HEK293 (cell line): ENCODE measurements around the gene PRR23A.

ENCODE experiments used
- CTCF ChIA-PET: fragments of 350-600 bp; formaldehyde crosslinking; extraction: SDS; loops from one replicate; lab custom pipeline; 2021; ENCODE audit warnings: antibody characterized with exemption; lab: Yijun Ruan, JAX
- POLR2A ChIA-PET: fragments of 300-600 bp; formaldehyde crosslinking; extraction: SDS; loops from one replicate; lab custom pipeline; 2020; ENCODE audit warnings: antibody characterized with exemption, inconsistent platforms; lab: Yijun Ruan, JAX
- H3K27ac ChIP-seq: fragments of 200-500 bp; sonication (Bioruptor generic); 2 replicates; pipeline ENCODE4 v1.5.1; 2014; ENCODE audit warnings: low read depth, low read length, control low read depth, inconsistent platforms; ENCODE audit errors: extremely low read depth
- H3K36me3 ChIP-seq, 2 experiments: fragments of 200-500 bp in 1 of 2; sonication (Bioruptor generic) in 1 of 2; 1 replicate in 1 of 2; 2 replicates in 1 of 2; pipeline ENCODE4 v1.5.1; 2014 to 2017; ENCODE audit warnings: inconsistent platforms in 2 of 2, low read length in 2 of 2; ENCODE audit not compliant: control insufficient read depth in 2 of 2, insufficient read depth in 1 of 2
- H3K4me1 ChIP-seq: fragments of 200-500 bp; sonication (Bioruptor generic); 2 replicates; pipeline ENCODE4 v1.5.1; 2014; ENCODE audit warnings: mild to moderate bottlenecking, low read length, inconsistent platforms; ENCODE audit not compliant: control insufficient read depth, insufficient read depth
- H3K4me3 ChIP-seq: 2 replicates; pipeline ENCODE4 v1.5.1; 2011; ENCODE audit warnings: low read depth, mild to moderate bottlenecking, control low read depth, low read length, moderate library complexity
- H3K9me3 ChIP-seq: fragments of 200-500 bp; sonication (Bioruptor generic); 2 replicates; pipeline ENCODE4 v1.5.1; 2014; ENCODE audit warnings: low read depth, low read length, inconsistent platforms; ENCODE audit not compliant: control insufficient read depth, insufficient read depth
- BCL11A ChIP-seq: fragments of 450-650 bp; formaldehyde crosslinking; IDR thresholded peaks from 2 replicates; pipeline ENCODE4 v1.5.1; 2016; ENCODE audit warnings: low read depth, missing biosample characterization, missing genetic modification characterization
- GFI1B ChIP-seq: fragments of 450-650 bp; formaldehyde crosslinking; IDR thresholded peaks from 2 replicates; pipeline ENCODE4 v1.5.1; 2016; ENCODE audit warnings: missing biosample characterization, missing genetic modification characterization
- GLI2 ChIP-seq: fragments of 450-650 bp; formaldehyde crosslinking; IDR thresholded peaks from 2 replicates; pipeline ENCODE4; 2017; ENCODE audit warnings: missing biosample characterization, missing genetic modification characterization, low read depth, borderline replicate concordance
- KLF1 ChIP-seq: fragments of 450-650 bp; formaldehyde crosslinking; IDR thresholded peaks from 2 replicates; pipeline ENCODE4 v1.5.1; 2016; ENCODE audit warnings: missing biosample characterization, missing genetic modification characterization
- TCF7L2 ChIP-seq: IDR thresholded peaks from 2 replicates; pipeline ENCODE4 v1.6.1; 2011; ENCODE audit warnings: low read depth, mild to moderate bottlenecking, inconsistent platforms, low read length, moderate library complexity, borderline replicate concordance
- ZBTB20 ChIP-seq: fragments of 450-650 bp; formaldehyde crosslinking; IDR thresholded peaks from 2 replicates; pipeline ENCODE4 v1.5.1; 2016; ENCODE audit warnings: missing biosample characterization, missing genetic modification characterization
- ZFP41 ChIP-seq: fragments of 450-650 bp; formaldehyde crosslinking; IDR thresholded peaks from 2 replicates; pipeline ENCODE4 v1.5.1; 2016; ENCODE audit warnings: missing biosample characterization, missing genetic modification characterization, borderline replicate concordance
- ZNF324 ChIP-seq: fragments of 450-650 bp; formaldehyde crosslinking; IDR thresholded peaks from 2 replicates; pipeline ENCODE4 v1.5.1; 2016; ENCODE audit warnings: missing biosample characterization, missing genetic modification characterization
- ZNF426 ChIP-seq: fragments of 450-650 bp; formaldehyde crosslinking; IDR thresholded peaks from 2 replicates; pipeline ENCODE4 v1.5.1; 2017; ENCODE audit warnings: missing biosample characterization, missing genetic modification characterization, mild to moderate bottlenecking, inconsistent platforms, moderate library complexity
- ZNF449 ChIP-seq: fragments of 450-650 bp; formaldehyde crosslinking; IDR thresholded peaks from 2 replicates; pipeline ENCODE4 v1.5.1; 2017; ENCODE audit warnings: missing biosample characterization, mild to moderate bottlenecking, missing genetic modification characterization, moderate library complexity
- ZNF544 ChIP-seq: fragments of 450-650 bp; formaldehyde crosslinking; IDR thresholded peaks from 2 replicates; pipeline ENCODE4 v1.5.0; 2017; ENCODE audit warnings: missing biosample characterization, missing genetic modification characterization
- ZNF549 ChIP-seq: fragments of 450-650 bp; IDR thresholded peaks from 2 replicates; pipeline ENCODE4 v1.5.1; 2018; ENCODE audit warnings: missing biosample characterization, missing genetic modification characterization, mild to moderate bottlenecking, inconsistent platforms, moderate library complexity
- ZNF555 ChIP-seq: fragments of 450-650 bp; formaldehyde crosslinking; conservative IDR thresholded peaks from 2 replicates; pipeline ENCODE4 v1.5.1; 2017; ENCODE audit warnings: missing biosample characterization, mild to moderate bottlenecking, missing genetic modification characterization, inconsistent platforms
- ZNF571 ChIP-seq: fragments of 450-650 bp; formaldehyde crosslinking; IDR thresholded peaks from 2 replicates; pipeline ENCODE4 v1.5.0; 2017; ENCODE audit warnings: missing biosample characterization, missing genetic modification characterization
- ZNF610 ChIP-seq: fragments of 450-650 bp; formaldehyde crosslinking; IDR thresholded peaks from 2 replicates; pipeline ENCODE4 v1.5.1; 2016; ENCODE audit warnings: missing biosample characterization, missing genetic modification characterization, borderline replicate concordance
- ZNF621 ChIP-seq: fragments of 450-650 bp; formaldehyde crosslinking; IDR thresholded peaks from 2 replicates; pipeline ENCODE4 v1.5.1; 2017; ENCODE audit warnings: missing biosample characterization, missing genetic modification characterization
- ZNF837 ChIP-seq: fragments of 450-650 bp; formaldehyde crosslinking; IDR thresholded peaks from 2 replicates; pipeline ENCODE4 v1.5.1; 2016; ENCODE audit warnings: missing biosample characterization, missing genetic modification characterization
- TF ChIP-seq, protein P1 (sequence below): fragments of 450-650 bp; IDR thresholded peaks from 2 replicates; pipeline ENCODE4 v1.5.1; 2018; ENCODE audit warnings: missing biosample characterization, mild to moderate bottlenecking, missing genetic modification characterization

The PRR23A gene

GRCh38 chr3:138985932-138986331, 20.1 kb downstream of the PRR23A start (continued):
- no peak for TF ChIP-seq ZNF449 (tag by site-specific recombination)

DNA sequence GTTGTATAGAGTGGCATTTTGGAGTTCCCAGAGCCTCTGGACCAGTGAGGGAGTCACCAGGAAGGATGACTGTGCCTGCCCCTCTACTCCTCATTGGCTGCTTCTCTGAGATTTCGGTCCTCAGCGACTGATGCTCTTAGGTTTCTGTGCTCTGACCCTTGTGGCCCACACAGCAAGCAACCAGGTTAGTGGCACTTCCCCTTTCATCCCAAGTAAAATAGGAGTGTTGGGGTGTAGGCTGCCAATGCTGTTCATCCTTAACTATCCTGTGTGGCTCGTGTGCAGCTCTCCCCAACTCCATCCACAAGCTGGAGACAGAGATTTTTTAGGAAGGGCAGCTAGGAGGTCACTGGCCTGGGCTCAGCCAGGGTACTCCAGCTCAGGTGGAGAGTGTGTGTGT, 21.3 kb downstream of the PRR23A start:
- no peak for TF ChIP-seq GFI1B (tag by site-specific recombination)
- TF ChIP-seq ZNF544 (tag by site-specific recombination) = no peak
- no peak for TF ChIP-seq ZNF324 (tag by site-specific recombination)
- no peak for TF ChIP-seq KLF1 (tag by site-specific recombination)
- TF ChIP-seq, all 188 proteins: peak for 0
- POLR2A ChIA-PET = no interaction called here
- Histone ChIP-seq H3K9me3 (no peaks in the 10 kb centered on the region), H3K36me3 (no peaks in the 10 kb centered on the region), H3K4me1 (no peaks in the 10 kb centered on the region), H3K4me3 (no peak overlapping the region), H3K27ac (no peak overlapping the region)
- CTCF ChIA-PET = interaction anchor here (1.4 kb wide), 1 partner anchor 13 kb away, joined by 3 read pairs; no protein-coding TSS in a partner anchor

- POLR2A ChIA-PET = no interaction called here
- Histone ChIP-seq H3K4me3 (no peak overlapping the region), H3K4me1 (no peaks in the 10 kb centered on the region), H3K36me3 (no peaks in the 10 kb centered on the region), H3K9me3 (no peaks in the 10 kb centered on the region), H3K27ac (no peak overlapping the region)
- TF ChIP-seq, protein P1, sequence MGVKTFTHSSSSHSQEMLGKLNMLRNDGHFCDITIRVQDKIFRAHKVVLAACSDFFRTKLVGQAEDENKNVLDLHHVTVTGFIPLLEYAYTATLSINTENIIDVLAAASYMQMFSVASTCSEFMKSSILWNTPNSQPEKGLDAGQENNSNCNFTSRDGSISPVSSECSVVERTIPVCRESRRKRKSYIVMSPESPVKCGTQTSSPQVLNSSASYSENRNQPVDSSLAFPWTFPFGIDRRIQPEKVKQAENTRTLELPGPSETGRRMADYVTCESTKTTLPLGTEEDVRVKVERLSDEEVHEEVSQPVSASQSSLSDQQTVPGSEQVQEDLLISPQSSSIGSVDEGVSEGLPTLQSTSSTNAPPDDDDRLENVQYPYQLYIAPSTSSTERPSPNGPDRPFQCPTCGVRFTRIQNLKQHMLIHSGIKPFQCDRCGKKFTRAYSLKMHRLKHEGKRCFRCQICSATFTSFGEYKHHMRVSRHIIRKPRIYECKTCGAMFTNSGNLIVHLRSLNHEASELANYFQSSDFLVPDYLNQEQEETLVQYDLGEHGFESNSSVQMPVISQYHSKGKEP (tag by site-specific recombination) = no peak
- TF ChIP-seq ZNF571 (tag by site-specific recombination) (no peak), BCL11A (no peak), ZFP41 (tag by site-specific recombination) (no peak), ZNF549 (tag by site-specific recombination) (no peak), TCF7L2 (no peak), ZNF555 (tag by site-specific recombination) (no peak), ZNF544 (tag by site-specific recombination) (no peak), ZBTB20 (tag by site-specific recombination) (no peak), GLI2 (no peak), ZNF426 (tag by site-specific recombination) (no peak), ZNF610 (no peak)
- CTCF ChIA-PET = no interaction called here
Measured at GRCh38 chr3:138976047-138976446, 30.0 kb downstream of the PRR23A start.

GRCh38 chr3:138975351-138975750, 30.7 kb downstream of the PRR23A start:
- Histone ChIP-seq H3K4me3 (no peak overlapping the region), H3K27ac (no peak overlapping the region), H3K4me1 (no peaks in the 10 kb centered on the region), H3K9me3 (no peaks in the 10 kb centered on the region), H3K36me3 (no peaks in the 10 kb centered on the region)
- TF ChIP-seq ZNF621 = no peak
- TF ChIP-seq ZNF837 (tag by site-specific recombination) = no peak
- TF ChIP-seq BCL11A = no peak
- ChIA-PET POLR2A (no interaction called here), CTCF (interaction anchor here (0.5 kb wide), 1 partner anchor 19 kb away, joined by 3 read pairs; no protein-coding TSS in a partner anchor)
